Activated gamma-delta T cell treated with Interleukin-2 at 50 U/mL for 16 hours (primary cell): ENCODE results near the gene ZFP62.
"Not testable (repeated sequence)": the region's sequence is repeated elsewhere in the genome, so short reads cannot be mapped to it uniquely, and the experiment has no call there.

Experiments
- DNase-seq: peaks from one replicate; pipeline ENCODE4 v3.0.0-alpha.2; 2020

Gene ZFP62

GRCh38 chr5:180860887-180861822 lies at the start of gene ZFP62:
Gene ZFP62 (minus strand): TSS chr5:180861276. CDS start chr5:180861219, 57 bp downstream.
- DNase-seq = peak; percentile 88

- no peak for DNase-seq
These were observed 49.7 kb upstream of the ZFP62 start for GRCh38 chr5:180910735-180911134.

GRCh38 chr5:180910182-180910581 lies 49.1 kb upstream of the ZFP62 start:
- DNase-seq = no peak

GRCh38 chr5:180909782-180910181 lies 48.7 kb upstream of the ZFP62 start:
- DNase-seq = no peak

- no peak for DNase-seq
These were observed 48.1 kb upstream of the ZFP62 start for GRCh38 chr5:180908998-180909731.

- DNase-seq = no peak
These were observed 47.3 kb upstream of the ZFP62 start for GRCh38 chr5:180908400-180908799.

- no peak for DNase-seq
These were observed 40.4 kb upstream of the ZFP62 start for GRCh38 chr5:180901319-180902009.

GRCh38 chr5:180900178-180900577 lies 39.1 kb upstream of the ZFP62 start:
- DNase-seq = no peak

GRCh38 chr5:180898621-180899246 lies 37.7 kb upstream of the ZFP62 start, which contains the start of gene BTNL8:
Gene BTNL8 (plus strand): TSS chr5:180899159. CDS start chr5:180899311, 152 bp downstream.
- no peak for DNase-seq

GRCh38 chr5:180895330-180895729 lies 34.3 kb upstream of the ZFP62 start:
- not testable (repeated sequence) for DNase-seq

- DNase-seq = no peak
These were observed 28.3 kb upstream of the ZFP62 start for GRCh38 chr5:180889381-180889780.

- DNase-seq = not testable (repeated sequence)
These were observed 24.9 kb upstream of the ZFP62 start for GRCh38 chr5:180885845-180886529.

GRCh38 chr5:180875860-180876426 lies 14.9 kb upstream of the ZFP62 start:
- no peak for DNase-seq

- no peak for DNase-seq
These were observed 13.9 kb upstream of the ZFP62 start for GRCh38 chr5:180874804-180875582.

GRCh38 chr5:180873615-180874520 lies 12.8 kb upstream of the ZFP62 start:
- DNase-seq = no peak

- DNase-seq = no peak
These were observed 11.3 kb upstream of the ZFP62 start for GRCh38 chr5:180872419-180872818.

- no peak for DNase-seq
These were observed 9.4 kb upstream of the ZFP62 start for GRCh38 chr5:180870276-180871068.

- no peak for DNase-seq
These were observed 8.5 kb upstream of the ZFP62 start for GRCh38 chr5:180869587-180869986.

GRCh38 chr5:180868960-180869359 lies 7.9 kb upstream of the ZFP62 start:
- DNase-seq = peak; percentile 53
